Prostate gland (tissue), 2 donors: Measurements from ENCODE around the gene PRDX5. TPM values are rescaled to one million over a fixed set of nuclear protein-coding genes. Genes with fewer than 3 reads are reported as not detected.

Experiments used
- DNase-seq: peaks from one replicate; pipeline ENCODE4 v3.0.0-alpha.2; 2019; ENCODE audit warnings: low spot score
- H3K27ac ChIP-seq, 2 donors: fragments of 200-600 bp; sonication (generic); 2 replicates each; pipeline ENCODE4 v1.5.1; 2017 to 2019
- H3K27me3 ChIP-seq: fragments of 200-600 bp; sonication (generic); replicated peaks from 2 replicates; pipeline ENCODE4 v1.5.1; 2019; ENCODE audit not compliant: insufficient read depth
- H3K36me3 ChIP-seq, 2 donors: fragments of 200-600 bp; sonication (generic); 1 replicate in 1 of 2; 2 replicates in 1 of 2; pipeline versions ENCODE4 v1.5.1 to v1.8.1; 2017 to 2019
- H3K4me1 ChIP-seq: fragments of 200-600 bp; sonication (generic); replicated peaks from 2 replicates; pipeline ENCODE4 v1.5.1; 2019
- H3K4me3 ChIP-seq, 2 donors: fragments of 200-600 bp; sonication (generic); 2 replicates each; pipeline ENCODE4 v1.5.1; 2017 to 2019
- H3K9me3 ChIP-seq: fragments of 200-600 bp; sonication (generic); 2 replicates; pipeline ENCODE4 v1.5.1; 2017
- CTCF ChIP-seq, 4 experiments: fragments of 200-600 bp in 2 of 4; fragments of 450-650 bp in 2 of 4; sonication (generic) in 2 of 4; IDR thresholded peaks; 1 replicate in 3 of 4; 2 replicates in 1 of 4; pipeline ENCODE4 v1.5.1; 2016 to 2019; ENCODE audit warnings: antibody characterized with exemption in 4 of 4, mild to moderate bottlenecking in 2 of 4, moderate library complexity in 2 of 4
- POLR2A ChIP-seq: fragments of 450-650 bp; IDR thresholded peaks from one replicate; pipeline ENCODE4 v1.6.1; 2016; ENCODE audit warnings: antibody characterized with exemption, mild to moderate bottlenecking
- POLR2AphosphoS5 ChIP-seq: sonication (generic); formaldehyde crosslinking; IDR thresholded peaks from one replicate; pipeline ENCODE4 v1.6.1; 2017; ENCODE audit warnings: antibody characterized with exemption
- WGBS: methylation state at CpG from one replicate; pipeline ENCODE4 v1.1.5; 2018; 5-methylcytosine and 5-hydroxymethylcytosine counted together
- intact Hi-C: fragments of 100-400 bp; cut with DNase I; formaldehyde crosslinking; loops from one replicate; pipeline ENCODE4 v1.14.2; 2022
- total RNA-seq, 2 donors: library from RNA; depleted of rRNA; stranded (reverse); fragments of >200 nt; gene quantifications; one replicate each; pipeline ENCODE4 v1.1.0, GENCODE V29; 2016

Gene PRDX5
- total RNA-seq, 2 donors from 2014 or later: 224 to 303 TPM

- peak overlapping the region; percentile 80 to 81 for H3K4me3 ChIP-seq
- intact Hi-C loops: loop anchor here (1.0 kb wide), 1 partner anchor 35 kb away; no protein-coding TSS in a partner anchor
- DNase-seq: no peak
These were observed 1.1 kb downstream of the PRDX5 start for GRCh38 chr11:64318766-64319761.

GRCh38 chr11:64320556-64320955 lies 2.6 kb downstream of the PRDX5 start:
- Histone ChIP-seq H3K27ac (peak overlapping the region; percentile 65 to 68), H3K27me3 (no peaks in the 10 kb centered on the region), H3K36me3 (no peaks in the 10 kb centered on the region), H3K9me3 (no peaks in the 10 kb centered on the region), H3K4me3 (no peak overlapping the region), H3K4me1 (no peaks in the 10 kb centered on the region)
- DNase-seq: no peak
- intact Hi-C loops: no loop called here
- TF ChIP-seq CTCF (IDR thresholded peaks at IDR 0.05): no peak
- TF ChIP-seq POLR2A: no peak
- no peak for TF ChIP-seq POLR2AphosphoS5
- WGBS: 94% methylated on average over 7 of the region's 7 CpGs

More at GRCh38 chr11:64318766-64319761, 1.1 kb downstream of the PRDX5 start:
- Histone ChIP-seq H3K27me3 (no peaks in the 10 kb centered on the region), H3K4me1 (no peaks in the 10 kb centered on the region), H3K36me3 (no peaks in the 10 kb centered on the region), H3K27ac (peak overlapping the region; percentile 98), H3K9me3 (no peaks in the 10 kb centered on the region)
- TF ChIP-seq CTCF (IDR thresholded peaks at IDR 0.05) (no peak), POLR2A (no peak), POLR2AphosphoS5 (no peak)
- WGBS: 17% methylated on average over 19 of the region's 19 CpGs

- Histone ChIP-seq H3K27ac (peak overlapping the region; percentile 65 to 68), H3K27me3 (no peaks in the 10 kb centered on the region), H3K36me3 (no peaks in the 10 kb centered on the region), H3K4me3 (no peak overlapping the region), H3K4me1 (no peaks in the 10 kb centered on the region), H3K9me3 (no peaks in the 10 kb centered on the region)
- no peak for DNase-seq
- intact Hi-C loops: no loop called here
- WGBS: 73% methylated on average over 5 of the region's 5 CpGs
- TF ChIP-seq POLR2A (no peak), POLR2AphosphoS5 (no peak), CTCF (IDR thresholded peaks at IDR 0.05) (no peak)
These were observed 3.1 kb downstream of the PRDX5 start for GRCh38 chr11:64321026-64321425.

GRCh38 chr11:64321533-64321932 lies 3.6 kb downstream of the PRDX5 start:
- DNase-seq: peak; percentile 86
- peak overlapping the region; percentile 65 to 68 for H3K27ac ChIP-seq
- no peaks in the 10 kb centered on the region for H3K4me1 ChIP-seq
- 62% methylated on average over 5 of the region's 5 CpGs for WGBS
- intact Hi-C loops: no loop called here
- no peaks in the 10 kb centered on the region for H3K36me3 ChIP-seq
- TF ChIP-seq POLR2A (peak; percentile 70), CTCF (IDR thresholded peaks at IDR 0.05) (no peak), POLR2AphosphoS5 (peak; percentile 94)
- H3K27me3 ChIP-seq: no peaks in the 10 kb centered on the region
- no peaks in the 10 kb centered on the region for H3K9me3 ChIP-seq
- no peak overlapping the region for H3K4me3 ChIP-seq

- H3K4me1 ChIP-seq: no peaks in the 10 kb centered on the region
- intact Hi-C loops: no loop called here
- no peak for TF ChIP-seq POLR2A
- TF ChIP-seq CTCF (IDR thresholded peaks at IDR 0.05): no peak
- TF ChIP-seq POLR2AphosphoS5: no peak
- H3K36me3 ChIP-seq: no peaks in the 10 kb centered on the region
- H3K27ac ChIP-seq: no peak overlapping the region
- no peak overlapping the region for H3K4me3 ChIP-seq
- H3K9me3 ChIP-seq: no peaks in the 10 kb centered on the region
- no peaks in the 10 kb centered on the region for H3K27me3 ChIP-seq
- DNase-seq: no peak
- WGBS: 81% methylated on average over 7 of the region's 7 CpGs
These were observed 5.0 kb downstream of the PRDX5 start for GRCh38 chr11:64322925-64323260.
